PFSK-1 (cell line): ENCODE measurements around the gene MYF6.

Experiments used
- FOXP2 ChIP-seq: optimal IDR thresholded peaks from 2 replicates; pipeline ENCODE3; 2011; ENCODE audit warnings: borderline replicate concordance, control low read depth, inconsistent platforms; ENCODE audit not compliant: insufficient read depth; ENCODE audit errors: extremely low read length, extremely low read depth
- POLR2AphosphoS5 ChIP-seq: IDR thresholded peaks from 2 replicates; pipeline ENCODE4 v1.6.1; 2012; ENCODE audit warnings: low read depth, mild to moderate bottlenecking, control low read depth, low read length, moderate library complexity
- TF ChIP-seq, protein P1 (sequence below), 2 experiments: IDR thresholded peaks; 2 replicates each; pipeline versions ENCODE4 v1.6.1 to v1.8.0; 2011 to 2012; ENCODE audit warnings: low read depth in 2 of 2, low read length in 2 of 2, control low read depth in 1 of 2, inconsistent platforms in 1 of 2, mild to moderate bottlenecking in 1 of 2, moderate library complexity in 1 of 2; ENCODE audit not compliant: insufficient read depth in 1 of 2

DNA sequence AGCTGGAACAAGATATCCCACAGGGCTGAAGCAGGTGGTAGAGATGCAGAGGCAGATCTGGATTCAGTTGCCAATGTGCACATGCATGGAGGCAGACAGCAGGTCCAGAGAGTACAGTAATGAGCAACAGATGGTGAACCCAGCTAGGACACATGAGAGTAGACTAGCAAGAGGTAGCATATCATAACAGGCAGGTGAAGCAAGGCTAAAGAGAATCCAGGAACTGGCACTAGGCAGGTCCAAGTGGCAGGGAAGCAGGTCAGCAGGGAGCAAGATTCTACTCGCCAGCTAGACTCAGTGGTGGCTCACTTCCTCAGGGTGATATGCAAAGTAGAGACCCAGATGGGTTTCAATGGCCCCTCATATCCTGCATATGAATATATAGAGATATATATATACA, 15.3 kb upstream of the MYF6 start:
- TF ChIP-seq, protein P1, sequence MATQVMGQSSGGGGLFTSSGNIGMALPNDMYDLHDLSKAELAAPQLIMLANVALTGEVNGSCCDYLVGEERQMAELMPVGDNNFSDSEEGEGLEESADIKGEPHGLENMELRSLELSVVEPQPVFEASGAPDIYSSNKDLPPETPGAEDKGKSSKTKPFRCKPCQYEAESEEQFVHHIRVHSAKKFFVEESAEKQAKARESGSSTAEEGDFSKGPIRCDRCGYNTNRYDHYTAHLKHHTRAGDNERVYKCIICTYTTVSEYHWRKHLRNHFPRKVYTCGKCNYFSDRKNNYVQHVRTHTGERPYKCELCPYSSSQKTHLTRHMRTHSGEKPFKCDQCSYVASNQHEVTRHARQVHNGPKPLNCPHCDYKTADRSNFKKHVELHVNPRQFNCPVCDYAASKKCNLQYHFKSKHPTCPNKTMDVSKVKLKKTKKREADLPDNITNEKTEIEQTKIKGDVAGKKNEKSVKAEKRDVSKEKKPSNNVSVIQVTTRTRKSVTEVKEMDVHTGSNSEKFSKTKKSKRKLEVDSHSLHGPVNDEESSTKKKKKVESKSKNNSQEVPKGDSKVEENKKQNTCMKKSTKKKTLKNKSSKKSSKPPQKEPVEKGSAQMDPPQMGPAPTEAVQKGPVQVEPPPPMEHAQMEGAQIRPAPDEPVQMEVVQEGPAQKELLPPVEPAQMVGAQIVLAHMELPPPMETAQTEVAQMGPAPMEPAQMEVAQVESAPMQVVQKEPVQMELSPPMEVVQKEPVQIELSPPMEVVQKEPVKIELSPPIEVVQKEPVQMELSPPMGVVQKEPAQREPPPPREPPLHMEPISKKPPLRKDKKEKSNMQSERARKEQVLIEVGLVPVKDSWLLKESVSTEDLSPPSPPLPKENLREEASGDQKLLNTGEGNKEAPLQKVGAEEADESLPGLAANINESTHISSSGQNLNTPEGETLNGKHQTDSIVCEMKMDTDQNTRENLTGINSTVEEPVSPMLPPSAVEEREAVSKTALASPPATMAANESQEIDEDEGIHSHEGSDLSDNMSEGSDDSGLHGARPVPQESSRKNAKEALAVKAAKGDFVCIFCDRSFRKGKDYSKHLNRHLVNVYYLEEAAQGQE (IDR thresholded peaks at IDR 0.05; ENCODE audit: insufficient read depth in 1 of 2, low read depth in 2 of 2, low read length in 2 of 2) = no peak
- no peak for TF ChIP-seq POLR2AphosphoS5
- no peak for TF ChIP-seq FOXP2
